Loucy (cell line): ENCODE results near the gene ALDOB.

ENCODE experiments used
- EZH2phosphoT487 ChIP-seq: fragments of 200-600 bp; IDR thresholded peaks from 2 replicates; pipeline ENCODE4 v1.6.1; 2018; ENCODE audit warnings: antibody characterized with exemption, mild to moderate bottlenecking, moderate library complexity, borderline replicate concordance
- TF ChIP-seq, protein P1 (sequence below): fragments of 200-600 bp; sonication (generic); conservative IDR thresholded peaks from 2 replicates; pipeline ENCODE4 v1.5.1; 2014; ENCODE audit warnings: mild to moderate bottlenecking, antibody characterized with exemption, low read length

DNA sequence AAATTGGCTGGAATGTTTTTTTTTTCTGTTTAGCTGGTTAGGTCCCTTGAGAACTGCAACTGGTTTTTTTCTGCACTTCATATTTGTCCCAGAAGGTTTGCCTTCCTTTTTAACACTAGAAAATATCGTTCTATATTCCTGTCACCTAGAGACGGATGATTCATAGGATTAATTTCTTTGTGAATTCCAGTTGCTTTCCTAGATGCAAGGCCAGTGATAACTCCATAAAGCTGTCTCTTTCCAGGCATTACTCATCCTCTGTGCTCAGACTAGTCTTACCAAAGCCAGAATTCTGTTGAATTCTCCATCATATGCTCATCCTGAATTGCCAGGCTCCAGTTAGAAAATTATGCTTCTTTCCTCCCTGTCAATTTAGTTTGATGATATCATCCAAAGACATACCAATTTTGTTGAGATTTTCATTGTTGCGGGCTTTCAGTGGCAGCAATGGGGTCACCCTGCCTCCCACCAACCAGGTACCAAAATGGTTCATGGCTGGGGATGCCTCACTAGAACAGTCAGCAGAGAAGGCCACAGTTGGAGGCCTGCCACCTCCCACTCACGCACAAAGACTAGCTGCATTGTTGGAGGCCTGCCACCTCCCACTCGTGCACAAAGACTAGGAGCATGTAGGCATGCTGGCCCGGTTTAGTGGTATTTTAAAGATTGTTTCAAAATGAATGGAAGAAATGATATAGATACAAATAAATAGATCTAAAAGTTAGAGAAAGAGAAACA lies 59.3 kb downstream of the ALDOB start:
- TF ChIP-seq, protein P1, sequence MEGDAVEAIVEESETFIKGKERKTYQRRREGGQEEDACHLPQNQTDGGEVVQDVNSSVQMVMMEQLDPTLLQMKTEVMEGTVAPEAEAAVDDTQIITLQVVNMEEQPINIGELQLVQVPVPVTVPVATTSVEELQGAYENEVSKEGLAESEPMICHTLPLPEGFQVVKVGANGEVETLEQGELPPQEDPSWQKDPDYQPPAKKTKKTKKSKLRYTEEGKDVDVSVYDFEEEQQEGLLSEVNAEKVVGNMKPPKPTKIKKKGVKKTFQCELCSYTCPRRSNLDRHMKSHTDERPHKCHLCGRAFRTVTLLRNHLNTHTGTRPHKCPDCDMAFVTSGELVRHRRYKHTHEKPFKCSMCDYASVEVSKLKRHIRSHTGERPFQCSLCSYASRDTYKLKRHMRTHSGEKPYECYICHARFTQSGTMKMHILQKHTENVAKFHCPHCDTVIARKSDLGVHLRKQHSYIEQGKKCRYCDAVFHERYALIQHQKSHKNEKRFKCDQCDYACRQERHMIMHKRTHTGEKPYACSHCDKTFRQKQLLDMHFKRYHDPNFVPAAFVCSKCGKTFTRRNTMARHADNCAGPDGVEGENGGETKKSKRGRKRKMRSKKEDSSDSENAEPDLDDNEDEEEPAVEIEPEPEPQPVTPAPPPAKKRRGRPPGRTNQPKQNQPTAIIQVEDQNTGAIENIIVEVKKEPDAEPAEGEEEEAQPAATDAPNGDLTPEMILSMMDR: no peak
- no peak for TF ChIP-seq EZH2phosphoT487
